CD4-positive, alpha-beta T cell treated with Interleukin-10 for 1 hour (primary cell): Measurements from ENCODE around the gene NAP1L5.

Experiments
- DNase-seq: peaks from one replicate; pipeline ENCODE4 v3.0.0-alpha.2; 2020

Gene NAP1L5

GRCh38 chr4:88659055-88659889 is 38.4 kb downstream of the NAP1L5 start:
- peak; percentile 54 for DNase-seq

GRCh38 chr4:88655226-88655625 is 42.4 kb downstream of the NAP1L5 start:
- no peak for DNase-seq

DNA sequence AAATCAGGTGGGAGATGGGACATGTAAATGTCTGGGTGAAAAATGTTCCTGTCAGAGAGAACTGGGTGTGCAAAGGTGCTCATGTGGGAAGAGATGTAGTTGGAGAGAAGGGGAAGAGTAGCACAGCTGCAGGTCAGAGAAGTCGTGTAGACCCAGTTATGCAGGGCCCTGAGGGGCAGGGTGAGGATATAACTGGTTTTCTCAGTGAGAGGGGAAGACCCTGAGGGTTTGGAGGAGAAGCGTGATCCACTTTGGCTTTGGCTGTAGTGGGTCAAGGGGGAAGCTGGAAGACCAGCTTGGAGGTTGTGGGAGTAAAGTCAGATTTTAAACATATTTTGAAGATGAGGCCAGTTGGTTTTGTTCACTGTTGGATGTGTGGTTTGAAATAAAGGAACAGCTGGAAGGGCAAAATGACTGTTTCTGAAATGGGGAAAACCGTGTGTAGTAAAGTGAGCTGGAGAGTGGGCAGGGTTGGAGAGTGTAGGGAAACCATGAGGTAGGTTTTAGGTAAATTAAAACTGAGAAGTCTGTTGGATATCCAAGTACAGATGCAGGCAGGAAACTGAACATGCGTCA is 44.2 kb downstream of the NAP1L5 start:
- DNase-seq = no peak

GRCh38 chr4:88649716-88650115 is 47.9 kb downstream of the NAP1L5 start:
- DNase-seq = no peak

GRCh38 chr4:88646528-88647280 is 50.9 kb downstream of the NAP1L5 start:
- no peak for DNase-seq

DNA sequence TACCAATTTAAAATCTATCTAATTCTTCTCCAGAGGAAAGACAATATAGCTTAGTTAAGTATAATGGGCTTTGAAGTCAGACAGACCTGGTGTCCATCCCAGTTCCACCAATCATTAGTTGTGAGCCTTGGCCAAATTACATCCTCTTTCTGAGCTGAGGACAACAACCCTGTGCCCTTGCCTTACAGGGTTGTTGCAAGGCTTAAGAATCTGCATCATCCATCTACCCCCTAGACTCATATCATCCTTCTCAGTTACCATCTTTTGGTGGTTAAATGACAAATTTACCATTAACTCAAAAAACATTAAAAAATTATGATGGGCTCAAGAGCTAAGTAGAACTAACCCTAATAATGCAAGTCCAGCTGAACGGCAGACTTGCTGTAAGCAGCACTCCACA is 51.6 kb downstream of the NAP1L5 start:
- no peak for DNase-seq
